ENCODE results near the gene PIK3CA.

The PIK3CA gene

GRCh38 chr3:179164857-179165256 is 16.7 kb downstream of the PIK3CA start:
- H3K14ac ChIP-seq (ENCODE audit: low read length), result no peak overlapping the region
- H3K36me3 ChIP-seq (replicated peaks in 1 of 2; ENCODE audit: control insufficient read depth in 2 of 2, insufficient read depth in 2 of 2, low read length in 2 of 2), result no peaks in the 10 kb centered on the region
- no peak overlapping the region for H2AFZ ChIP-seq (ENCODE audit: low read length)
- no peak overlapping the region for H3K4me3 ChIP-seq (ENCODE audit: low read length in 2 of 2)
- H4K8ac ChIP-seq (ENCODE audit: low read depth, low read length), result no peak overlapping the region
- no peak overlapping the region for H4K91ac ChIP-seq (ENCODE audit: low read depth, low read length, poor library complexity)
- no peak overlapping the region for H3K9ac ChIP-seq (ENCODE audit: low read depth, low read length, poor library complexity)
- no peak overlapping the region for H3K18ac ChIP-seq (ENCODE audit: low read length)
- no peak overlapping the region for H2BK5ac ChIP-seq (ENCODE audit: low read length)
- H3K27me3 ChIP-seq (ENCODE audit: control insufficient read depth in 3 of 3, insufficient read depth in 3 of 3, low read depth in 1 of 3, low read length in 3 of 3), result no peaks in the 10 kb centered on the region
- no peak overlapping the region for H3K4me2 ChIP-seq (ENCODE audit: insufficient read depth, low read length, poor library complexity, severe bottlenecking)
- no peaks in the 10 kb centered on the region for H3K9me3 ChIP-seq (replicated peaks in 1 of 2; ENCODE audit: control insufficient read depth in 2 of 2, insufficient read depth in 1 of 2, low read depth in 1 of 2, low read length in 2 of 2)
- H3K27ac ChIP-seq (replicated peaks; ENCODE audit: low read length), result no peak overlapping the region
- no peak overlapping the region for H2BK120ac ChIP-seq (ENCODE audit: low read depth, low read length)
- peaks cover under 1% of the 10 kb centered on the region for H3K79me1 ChIP-seq (ENCODE audit: low read depth, low read length)
- no peak overlapping the region for H2BK15ac ChIP-seq (ENCODE audit: low read length)
- no peak for DNase-seq (ENCODE audit: low spot score)
- no peak overlapping the region for H2AK5ac ChIP-seq (ENCODE audit: low read depth, low read length)
- H2BK12ac ChIP-seq (ENCODE audit: low read length), result no peak overlapping the region
- no peak overlapping the region for H3K23ac ChIP-seq (ENCODE audit: low read depth, low read length, poor library complexity)
- H3K4me1 ChIP-seq (ENCODE audit: control insufficient read depth in 2 of 2, insufficient read depth in 1 of 2, low read depth in 1 of 2, low read length in 2 of 2), result no peaks in the 10 kb centered on the region
- H3K4ac ChIP-seq (ENCODE audit: low read length), result no peak overlapping the region

GRCh38 chr3:179166561-179167201 is 18.5 kb downstream of the PIK3CA start:
- H2BK120ac ChIP-seq (ENCODE audit: low read depth, low read length), result no peak overlapping the region
- no peak overlapping the region for H3K9ac ChIP-seq (ENCODE audit: low read depth, low read length, poor library complexity)
- peaks cover 1% of the 10 kb centered on the region for H3K79me1 ChIP-seq (ENCODE audit: low read depth, low read length)
- H4K8ac ChIP-seq (ENCODE audit: low read depth, low read length), result no peak overlapping the region
- no peak overlapping the region for H3K4me3 ChIP-seq (ENCODE audit: low read length in 2 of 2)
- peaks cover 0 to 3% of the 10 kb centered on the region in 2 donors for H3K9me3 ChIP-seq (replicated peaks in 1 of 2; ENCODE audit: control insufficient read depth in 2 of 2, insufficient read depth in 1 of 2, low read depth in 1 of 2, low read length in 2 of 2)
- H2AFZ ChIP-seq (ENCODE audit: low read length), result no peak overlapping the region
- H3K4me1 ChIP-seq (ENCODE audit: control insufficient read depth in 2 of 2, insufficient read depth in 1 of 2, low read depth in 1 of 2, low read length in 2 of 2), result no peaks in the 10 kb centered on the region
- no peak overlapping the region for H4K91ac ChIP-seq (ENCODE audit: low read depth, low read length, poor library complexity)
- WGBS, 2 donors (ENCODE audit: extremely low coverage in 2 of 2, insufficient read length in 2 of 2, insufficient replicate concordance in 1 of 2), result no CpG with 5 or more reads among the region's 2 CpGs
- no peak overlapping the region for H3K4me2 ChIP-seq (ENCODE audit: insufficient read depth, low read length, poor library complexity, severe bottlenecking)
- H3K18ac ChIP-seq (ENCODE audit: low read length), result no peak overlapping the region
- H2BK12ac ChIP-seq (ENCODE audit: low read length), result no peak overlapping the region
- H2BK5ac ChIP-seq (ENCODE audit: low read length), result no peak overlapping the region
- no peak overlapping the region for H3K23ac ChIP-seq (ENCODE audit: low read depth, low read length, poor library complexity)
- no peak overlapping the region for H3K4ac ChIP-seq (ENCODE audit: low read length)
- H2AK5ac ChIP-seq (ENCODE audit: low read depth, low read length), result no peak overlapping the region
- H3K27ac ChIP-seq (replicated peaks; ENCODE audit: low read length), result no peak overlapping the region
- no peaks in the 10 kb centered on the region for H3K27me3 ChIP-seq (ENCODE audit: control insufficient read depth in 3 of 3, insufficient read depth in 3 of 3, low read depth in 1 of 3, low read length in 3 of 3)
- no peaks in the 10 kb centered on the region for H3K36me3 ChIP-seq (replicated peaks in 1 of 2; ENCODE audit: control insufficient read depth in 2 of 2, insufficient read depth in 2 of 2, low read length in 2 of 2)
- H3K14ac ChIP-seq (ENCODE audit: low read length), result no peak overlapping the region
- no peak overlapping the region for H2BK15ac ChIP-seq (ENCODE audit: low read length)
- no peak for DNase-seq (ENCODE audit: low spot score)

DNA sequence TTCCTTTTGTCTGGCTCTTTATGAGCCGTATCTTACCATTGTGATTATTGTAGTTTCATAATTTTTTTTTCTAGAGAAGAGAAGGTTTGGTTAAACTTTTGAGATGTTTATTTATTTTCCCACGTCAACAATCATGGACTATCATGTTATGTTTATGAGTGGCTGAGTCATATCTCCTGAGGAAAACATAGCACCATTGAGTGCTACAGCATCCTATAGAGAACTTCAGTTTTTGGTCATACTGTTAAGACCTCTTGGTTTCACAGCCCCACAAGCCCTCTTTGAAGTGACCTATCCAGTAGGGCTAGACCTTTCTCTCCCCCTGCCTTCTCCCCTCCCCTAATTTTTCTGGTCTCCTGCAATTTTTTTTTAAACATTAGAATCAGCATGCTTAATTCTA is 20.8 kb downstream of the PIK3CA start:
- Histone ChIP-seq H2AK5ac (ENCODE audit: low read depth, low read length) (no peak overlapping the region), H3K14ac (ENCODE audit: low read length) (no peak overlapping the region), H4K91ac (ENCODE audit: low read depth, low read length, poor library complexity) (no peak overlapping the region), H2BK12ac (ENCODE audit: low read length) (no peak overlapping the region), H2BK5ac (ENCODE audit: low read length) (no peak overlapping the region), H3K9ac (ENCODE audit: low read depth, low read length, poor library complexity) (no peak overlapping the region), H2AFZ (ENCODE audit: low read length) (no peak overlapping the region), H3K79me1 (ENCODE audit: low read depth, low read length) (peaks cover 1% of the 10 kb centered on the region), H2BK120ac (ENCODE audit: low read depth, low read length) (no peak overlapping the region), H3K27me3 (ENCODE audit: control insufficient read depth in 3 of 3, insufficient read depth in 3 of 3, low read depth in 1 of 3, low read length in 3 of 3) (no peaks in the 10 kb centered on the region), H2BK15ac (ENCODE audit: low read length) (no peak overlapping the region), H3K27ac (replicated peaks; ENCODE audit: low read length) (no peak overlapping the region), H3K9me3 (replicated peaks in 1 of 2; ENCODE audit: control insufficient read depth in 2 of 2, insufficient read depth in 1 of 2, low read depth in 1 of 2, low read length in 2 of 2) (peaks cover 0 to 9% of the 10 kb centered on the region in 2 donors), H3K36me3 (replicated peaks in 1 of 2; ENCODE audit: control insufficient read depth in 2 of 2, insufficient read depth in 2 of 2, low read length in 2 of 2) (no peaks in the 10 kb centered on the region), H3K4ac (ENCODE audit: low read length) (no peak overlapping the region), H3K4me2 (ENCODE audit: insufficient read depth, low read length, poor library complexity, severe bottlenecking) (no peak overlapping the region), H4K8ac (ENCODE audit: low read depth, low read length) (no peak overlapping the region), H3K4me3 (ENCODE audit: low read length in 2 of 2) (no peak overlapping the region), H3K23ac (ENCODE audit: low read depth, low read length, poor library complexity) (no peak overlapping the region), H3K18ac (ENCODE audit: low read length) (no peak overlapping the region), H3K4me1 (ENCODE audit: control insufficient read depth in 2 of 2, insufficient read depth in 1 of 2, low read depth in 1 of 2, low read length in 2 of 2) (no peaks in the 10 kb centered on the region)
- no CpG with 5 or more reads among the region's 2 CpGs for WGBS, 2 donors (ENCODE audit: extremely low coverage in 2 of 2, insufficient read length in 2 of 2, insufficient replicate concordance in 1 of 2)
- no peak for DNase-seq (ENCODE audit: low spot score)

DNA sequence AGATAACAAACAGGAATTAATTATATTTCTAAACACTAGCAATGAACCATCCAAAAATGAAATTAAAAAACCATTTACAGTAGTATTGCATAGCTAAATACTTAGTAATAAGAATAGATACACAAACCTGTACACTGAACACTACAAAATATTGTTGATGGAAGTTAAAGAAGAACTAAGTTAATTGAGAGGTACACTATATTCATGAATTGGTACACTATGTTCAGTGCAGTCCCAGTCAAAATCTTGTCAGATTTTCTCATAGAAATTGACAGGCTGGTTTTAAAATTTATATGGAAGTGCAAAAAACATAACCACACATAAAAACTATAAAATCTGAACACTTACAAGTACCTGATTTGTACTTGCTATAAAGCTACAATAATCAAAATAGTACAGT is 24.4 kb downstream of the PIK3CA start:
- Histone ChIP-seq H2BK12ac (ENCODE audit: low read length) (no peak overlapping the region), H3K4ac (ENCODE audit: low read length) (no peak overlapping the region), H4K91ac (ENCODE audit: low read depth, low read length, poor library complexity) (no peak overlapping the region), H3K9me3 (replicated peaks in 1 of 2; ENCODE audit: control insufficient read depth in 2 of 2, insufficient read depth in 1 of 2, low read depth in 1 of 2, low read length in 2 of 2) (peaks cover 0 to 9% of the 10 kb centered on the region in 2 donors), H2AK5ac (ENCODE audit: low read depth, low read length) (no peak overlapping the region), H3K36me3 (replicated peaks in 1 of 2; ENCODE audit: control insufficient read depth in 2 of 2, insufficient read depth in 2 of 2, low read length in 2 of 2) (no peaks in the 10 kb centered on the region), H3K27me3 (ENCODE audit: control insufficient read depth in 3 of 3, insufficient read depth in 3 of 3, low read depth in 1 of 3, low read length in 3 of 3) (no peaks in the 10 kb centered on the region), H3K4me2 (ENCODE audit: insufficient read depth, low read length, poor library complexity, severe bottlenecking) (no peak overlapping the region), H2BK15ac (ENCODE audit: low read length) (no peak overlapping the region), H3K14ac (ENCODE audit: low read length) (no peak overlapping the region), H2BK120ac (ENCODE audit: low read depth, low read length) (no peak overlapping the region), H3K4me3 (ENCODE audit: low read length in 2 of 2) (no peak overlapping the region), H3K18ac (ENCODE audit: low read length) (no peak overlapping the region), H2AFZ (ENCODE audit: low read length) (no peak overlapping the region), H4K8ac (ENCODE audit: low read depth, low read length) (no peak overlapping the region), H3K79me1 (ENCODE audit: low read depth, low read length) (peaks cover 1% of the 10 kb centered on the region), H3K23ac (ENCODE audit: low read depth, low read length, poor library complexity) (no peak overlapping the region), H3K4me1 (ENCODE audit: control insufficient read depth in 2 of 2, insufficient read depth in 1 of 2, low read depth in 1 of 2, low read length in 2 of 2) (peaks cover 0 to 2% of the 10 kb centered on the region in 2 donors), H3K27ac (replicated peaks; ENCODE audit: low read length) (no peak overlapping the region), H2BK5ac (ENCODE audit: low read length) (no peak overlapping the region), H3K9ac (ENCODE audit: low read depth, low read length, poor library complexity) (no peak overlapping the region)
- no peak for DNase-seq (ENCODE audit: low spot score)

Measured in neuronal stem cell (in vitro differentiated cells).